Spleen (tissue), 11 donors: ENCODE measurements around the gene MBIP. TPM values are rescaled to one million over a fixed set of nuclear protein-coding genes. Genes with fewer than 3 reads are reported as not detected.

Experiments used
- DNase-seq: peaks from one replicate; pipeline ENCODE4 v3.0.0-alpha.2; 2020
- H3K27ac ChIP-seq, 8 donors: fragments of 200-600 bp; sonication (generic) in 7 of 8; 1 replicate in 4 of 8; 2 replicates in 4 of 8; pipeline versions ENCODE4 v1.5.0 to v1.8.0; 2016 to 2021; ENCODE audit warnings: inconsistent platforms in 4 of 8, mild to moderate bottlenecking in 4 of 8, moderate library complexity in 1 of 8
- H3K27me3 ChIP-seq, 7 donors: fragments of 200-600 bp; sonication (generic) in 6 of 7; replicated peaks in 1 of 7; 1 replicate in 4 of 7; 2 replicates in 3 of 7; pipeline versions ENCODE4 v1.5.0 to v1.8.0; 2016 to 2021; ENCODE audit warnings: inconsistent platforms in 3 of 7, mild to moderate bottlenecking in 1 of 7
- H3K36me3 ChIP-seq, 6 donors: fragments of 200-600 bp; sonication (generic) in 5 of 6; 1 replicate in 4 of 6; 2 replicates in 2 of 6; pipeline versions ENCODE4 v1.5.0 to v1.8.0; 2016 to 2021; ENCODE audit warnings: inconsistent platforms in 2 of 6
- H3K4me1 ChIP-seq, 6 donors: fragments of 200-600 bp; sonication (generic) in 5 of 6; 1 replicate in 3 of 6; 2 replicates in 3 of 6; pipeline versions ENCODE4 v1.5.0 to v1.8.0; 2016 to 2021; ENCODE audit warnings: inconsistent platforms in 3 of 6
- H3K4me3 ChIP-seq, 8 donors: fragments of 200-600 bp; sonication (generic) in 7 of 8; 1 replicate in 4 of 8; 2 replicates in 4 of 8; pipeline versions ENCODE4 v1.5.0 to v1.8.0; 2016 to 2021; ENCODE audit warnings: inconsistent platforms in 4 of 8, mild to moderate bottlenecking in 4 of 8, moderate library complexity in 2 of 8
- H3K9me3 ChIP-seq, 8 donors: fragments of 200-600 bp; sonication (generic) in 7 of 8; 1 replicate in 4 of 8; 2 replicates in 4 of 8; pipeline versions ENCODE4 v1.5.0 to v1.8.0; 2016 to 2021; ENCODE audit warnings: inconsistent platforms in 4 of 8
- CTCF ChIP-seq, 11 experiments: fragments of 200-600 bp in 7 of 11; fragments of 450-650 bp in 4 of 11; sonication (generic) in 4 of 11; IDR thresholded peaks in 8 of 11; conservative IDR thresholded peaks in 3 of 11; 1 replicate in 7 of 11; 2 replicates in 4 of 11; pipeline versions ENCODE4 v1.4.0 to v1.8.0; 2016 to 2021; ENCODE audit warnings: antibody characterized with exemption in 11 of 11, inconsistent platforms in 4 of 11, mild to moderate bottlenecking in 1 of 11
- POLR2A ChIP-seq, 3 donors: fragments of 450-650 bp; IDR thresholded peaks; one replicate each; pipeline ENCODE4 v1.5.1; 2017; ENCODE audit warnings: antibody characterized with exemption in 3 of 3, mild to moderate bottlenecking in 1 of 3
- POLR2AphosphoS5 ChIP-seq, 3 donors: sonication (generic); formaldehyde crosslinking; IDR thresholded peaks; one replicate each; pipeline ENCODE4 v1.5.1; 2017; ENCODE audit warnings: antibody characterized with exemption in 3 of 3
- WGBS, 5 donors: extraction: QIAGEN DNeasy Blood & Tissue Kit in 3 of 5; methylation state at CpG; one replicate each; pipeline versions ENCODE4 v1.1.5 to v1.1.7; 2013 to 2018; 5-methylcytosine and 5-hydroxymethylcytosine counted together
- intact Hi-C: fragments of 100-400 bp; cut with DNase I; formaldehyde crosslinking; loops from one replicate; pipeline ENCODE4 v1.15.0; 2023; ENCODE audit warnings: low total_unique reads
- polyA plus RNA-seq, 3 donors: library from polyadenylated mRNA; stranded (reverse); fragments of 200-250 nt; gene quantifications; one replicate each; pipeline ENCODE4 v1.2.1, GENCODE V29; 2013
- total RNA-seq, 7 donors: library from RNA; depleted of rRNA in 3 of 7; stranded (reverse); fragments of >200 nt in 3 of 7; fragmentation: NEBNext Ultra II Directional in 4 of 7; extraction: Animal tissue kit (Norgen Biotek cat#: 25700) in 4 of 7; gene quantifications; one replicate each; pipeline versions ENCODE4 v1.1.0 to v1.2.1, GENCODE V29; 2016 to 2021
- donor health status: healthy with polysubstance abuse.
- donor health status: DM: no; HTN: no; CAD: no; lungs with moderate emphysema.
- donor health status: DM: no; HTN: no; CAD: no.
- donor health status: Bipolar disorder and iron deficiency.
- donor health status: healthy.
- donor health status: DM: no; HTN: no; CAD: no.
- donor health status: DM: yes; HTN: yes; CAD: no.

Gene MBIP
- total and polyA plus RNA-seq, 10 donors, result 13.2 to 23.8 (median 15.5) TPM

GRCh38 chr14:36363704-36364103 is 43.3 kb upstream of the MBIP start:
- intact Hi-C loops, result no loop called here
- Histone ChIP-seq H3K36me3 (no peaks in the 10 kb centered on the region), H3K27ac (no peak overlapping the region), H3K27me3 (peaks cover 0 to 4% (median 0%) of the 10 kb centered on the region in 7 donors), H3K9me3 (no peaks in the 10 kb centered on the region), H3K4me3 (no peak overlapping the region), H3K4me1 (no peaks in the 10 kb centered on the region)
- DNase-seq, result no peak
- WGBS, 5 donors, result 88 to 92% (median 90%) methylated on average over 2 of the region's 2 CpGs
- TF ChIP-seq POLR2AphosphoS5 (IDR thresholded peaks at IDR 0.05) (no peak), CTCF (IDR thresholded peaks at IDR 0.05 in 8 of 11, conservative IDR thresholded peaks at IDR 0.05 in 3 of 11) (no peak), POLR2A (IDR thresholded peaks at IDR 0.05) (no peak)

DNA sequence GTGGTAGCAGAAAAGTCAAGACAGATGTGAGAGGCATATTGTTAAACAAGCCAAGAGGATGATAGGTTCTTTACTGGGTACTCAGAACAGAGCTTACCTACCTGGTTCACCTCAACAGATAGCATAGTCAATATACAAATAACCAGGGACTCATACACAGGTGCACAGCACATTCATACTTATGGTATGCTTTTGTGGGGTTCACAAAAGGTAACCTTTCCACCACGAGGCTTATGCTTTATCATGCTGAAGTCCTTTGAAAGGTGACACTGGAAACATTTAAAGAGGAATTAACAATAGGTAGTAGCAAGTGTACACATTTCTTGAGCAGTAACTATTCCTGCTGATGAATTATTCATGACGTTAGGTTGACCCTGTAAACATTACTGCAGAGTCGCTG is 42.2 kb upstream of the MBIP start:
- H3K27me3 ChIP-seq, result no peaks in the 10 kb centered on the region
- TF ChIP-seq POLR2AphosphoS5 (IDR thresholded peaks at IDR 0.05), result no peak
- no peak for TF ChIP-seq CTCF (IDR thresholded peaks at IDR 0.05 in 8 of 11, conservative IDR thresholded peaks at IDR 0.05 in 3 of 11)
- no peak for TF ChIP-seq POLR2A (IDR thresholded peaks at IDR 0.05)
- H3K27ac ChIP-seq, result no peak overlapping the region
- no peaks in the 10 kb centered on the region for H3K36me3 ChIP-seq
- intact Hi-C loops, result no loop called here
- peaks cover 0 to 5% (median 0%) of the 10 kb centered on the region in 8 donors for H3K9me3 ChIP-seq
- 48 to 78% (median 68%) methylated on average over 3 of the region's 3 CpGs for WGBS, 5 donors
- DNase-seq, result no peak
- H3K4me3 ChIP-seq, result no peak overlapping the region
- H3K4me1 ChIP-seq, result no peaks in the 10 kb centered on the region

- H3K36me3 ChIP-seq, result no peaks in the 10 kb centered on the region
- no peak overlapping the region for H3K4me3 ChIP-seq
- no peak for TF ChIP-seq POLR2AphosphoS5 (IDR thresholded peaks at IDR 0.05)
- no peak for TF ChIP-seq CTCF (IDR thresholded peaks at IDR 0.05 in 8 of 11, conservative IDR thresholded peaks at IDR 0.05 in 3 of 11)
- no peak for TF ChIP-seq POLR2A (IDR thresholded peaks at IDR 0.05)
- WGBS, 5 donors, result 65 to 84% (median 72%) methylated on average over 2 of the region's 2 CpGs
- H3K9me3 ChIP-seq, result peaks cover 3 to 15% (median 11%) of the 10 kb centered on the region in 8 donors
- H3K27me3 ChIP-seq, result no peaks in the 10 kb centered on the region
- no peaks in the 10 kb centered on the region for H3K4me1 ChIP-seq
- intact Hi-C loops, result no loop called here
- no peak for DNase-seq
- H3K27ac ChIP-seq, result no peak overlapping the region
Observed at GRCh38 chr14:36361210-36361853, 40.9 kb upstream of the MBIP start.

DNA sequence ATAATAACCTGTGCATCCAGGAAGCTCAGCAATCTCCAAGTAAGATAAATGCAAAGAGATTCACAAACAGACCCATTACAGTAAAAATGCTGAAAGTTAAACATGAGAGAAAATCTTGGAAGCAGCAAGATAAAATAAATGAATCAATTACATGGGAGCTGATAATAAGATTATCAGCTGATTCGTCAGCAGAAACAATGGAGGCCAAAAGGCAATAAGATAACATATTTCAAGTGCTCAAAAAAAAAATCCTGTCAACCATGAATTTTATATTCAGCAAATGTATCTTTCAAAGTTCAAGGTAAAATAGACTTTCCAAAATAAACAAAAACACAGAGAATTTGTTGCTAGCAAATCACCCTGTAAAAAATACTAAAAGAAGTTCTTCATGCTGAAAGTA is 36.4 kb upstream of the MBIP start:
- Histone ChIP-seq H3K4me3 (no peak overlapping the region), H3K27me3 (no peaks in the 10 kb centered on the region), H3K4me1 (no peaks in the 10 kb centered on the region), H3K36me3 (no peaks in the 10 kb centered on the region), H3K9me3 (peaks cover 4 to 32% (median 26%) of the 10 kb centered on the region in 8 donors), H3K27ac (no peak overlapping the region)
- intact Hi-C loops, result no loop called here
- WGBS, 5 donors, result 75 to 93% (median 87%) methylated on average over 1 of the region's 1 CpG
- DNase-seq, result no peak
- TF ChIP-seq POLR2AphosphoS5 (IDR thresholded peaks at IDR 0.05), result no peak
- no peak for TF ChIP-seq POLR2A (IDR thresholded peaks at IDR 0.05)
- TF ChIP-seq CTCF (IDR thresholded peaks at IDR 0.05 in 8 of 11, conservative IDR thresholded peaks at IDR 0.05 in 3 of 11), result no peak
